T1000 (cell line): Measurements from ENCODE around the gene GLRA3.
A peak's percentile ranks its signal among the peaks of the same experiment; 100 is the strongest.
"Not testable (repeated sequence)": the region's sequence is repeated elsewhere in the genome, so short reads cannot be mapped to it uniquely, and the experiment has no call there.

ENCODE experiments used
- DNase-seq: peaks from one replicate; lab custom pipeline; 2025; ENCODE audit warnings: mixed read lengths; lab: John Stamatoyannopoulos, UW

The GLRA3 gene

DNA sequence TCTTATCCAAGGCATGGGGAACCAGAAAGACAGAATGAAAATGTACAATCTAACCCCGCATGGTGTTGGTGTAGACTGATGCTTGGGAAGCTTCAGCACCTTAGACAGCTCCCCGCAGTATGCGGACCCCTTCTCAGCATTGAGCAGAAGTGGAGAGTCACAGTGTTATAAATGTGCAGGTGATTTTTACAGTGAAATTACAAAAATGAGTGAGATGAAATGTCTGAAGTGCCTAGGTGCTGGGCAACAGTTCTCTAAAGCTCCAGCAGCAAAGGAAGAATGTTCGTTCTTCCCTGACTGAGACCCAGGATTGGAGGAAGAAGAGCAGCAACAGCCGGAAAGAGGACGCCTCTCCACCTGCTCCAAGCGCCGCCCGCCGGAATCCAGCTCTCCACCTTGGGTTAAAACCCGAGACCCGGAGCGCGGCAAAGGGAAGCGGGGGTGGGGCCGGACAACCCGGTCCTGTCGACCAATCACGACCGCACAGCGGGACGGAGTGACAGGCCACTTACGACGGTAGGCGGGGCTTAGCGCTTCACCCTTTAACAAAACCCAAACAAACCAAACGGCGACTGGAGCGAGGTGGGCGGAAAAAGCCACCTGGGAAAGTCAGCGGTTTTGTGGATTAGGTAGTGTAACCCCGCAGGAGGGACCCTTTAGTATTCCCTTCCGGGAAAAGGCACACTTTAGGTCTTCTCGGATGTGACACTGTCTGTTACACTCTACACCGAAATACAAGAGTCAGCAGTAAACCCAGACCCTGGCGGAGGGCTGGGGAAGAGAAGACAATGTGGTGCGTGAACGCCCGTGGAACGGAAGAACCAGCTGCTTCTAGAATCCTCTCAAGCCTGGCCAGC, at the start of gene GLRA3:
Gene GLRA3, minus strand, starts transcription at position 403 of the 857 bp plus-strand sequence. CDS start 436 bp downstream, outside the sequence.
- DNase-seq: peak; percentile 1

- no peak for DNase-seq
Observed at GRCh38 chr4:174874898-174875297, 45.9 kb upstream of the GLRA3 start.

- no peak for DNase-seq
Observed at GRCh38 chr4:174873931-174874330, 44.9 kb upstream of the GLRA3 start.

- not testable (repeated sequence) for DNase-seq
Observed at GRCh38 chr4:174873146-174873545, 44.1 kb upstream of the GLRA3 start.

- DNase-seq: no peak
Observed at GRCh38 chr4:174871407-174871806, 42.4 kb upstream of the GLRA3 start.

GRCh38 chr4:174870311-174870710, 41.3 kb upstream of the GLRA3 start:
- DNase-seq: no peak

DNA sequence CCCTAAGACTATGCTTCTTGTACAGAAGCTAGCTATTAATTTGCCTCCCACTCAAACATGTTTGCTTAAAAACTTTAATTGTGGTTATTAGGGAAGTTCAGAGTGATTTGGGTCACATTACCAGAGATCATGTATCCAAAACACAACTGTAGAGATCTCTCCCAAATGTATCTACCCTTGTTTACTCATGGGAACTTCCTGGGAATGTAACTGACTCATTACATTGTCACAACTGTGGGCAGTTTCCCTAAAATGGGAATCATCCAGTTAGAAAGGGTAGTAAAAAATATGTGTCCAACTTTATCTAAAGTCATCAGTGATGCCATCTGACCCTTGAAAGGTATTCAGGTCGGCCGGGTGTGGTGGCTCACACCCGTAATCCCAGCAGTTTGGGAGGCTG, 40.3 kb upstream of the GLRA3 start:
- no peak for DNase-seq

DNA sequence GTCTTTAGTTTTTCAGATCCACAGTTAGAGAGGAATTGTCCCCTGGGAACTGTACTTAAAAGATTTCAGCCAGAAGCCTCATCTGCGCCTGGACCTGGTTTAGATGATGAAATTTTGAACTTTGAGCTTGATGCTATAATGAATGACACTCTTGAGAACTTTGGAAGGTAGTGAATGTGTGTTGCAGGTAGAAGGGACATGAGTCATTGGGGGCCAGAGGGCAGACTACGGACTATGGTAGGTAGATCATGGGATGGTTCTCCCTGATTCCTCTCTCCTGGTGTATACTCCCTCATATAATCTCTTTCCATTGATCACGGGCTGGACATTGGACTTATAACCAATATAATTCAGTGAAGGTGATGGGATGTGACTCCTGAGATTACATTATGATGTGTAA, 38.9 kb upstream of the GLRA3 start:
- DNase-seq: no peak

DNA sequence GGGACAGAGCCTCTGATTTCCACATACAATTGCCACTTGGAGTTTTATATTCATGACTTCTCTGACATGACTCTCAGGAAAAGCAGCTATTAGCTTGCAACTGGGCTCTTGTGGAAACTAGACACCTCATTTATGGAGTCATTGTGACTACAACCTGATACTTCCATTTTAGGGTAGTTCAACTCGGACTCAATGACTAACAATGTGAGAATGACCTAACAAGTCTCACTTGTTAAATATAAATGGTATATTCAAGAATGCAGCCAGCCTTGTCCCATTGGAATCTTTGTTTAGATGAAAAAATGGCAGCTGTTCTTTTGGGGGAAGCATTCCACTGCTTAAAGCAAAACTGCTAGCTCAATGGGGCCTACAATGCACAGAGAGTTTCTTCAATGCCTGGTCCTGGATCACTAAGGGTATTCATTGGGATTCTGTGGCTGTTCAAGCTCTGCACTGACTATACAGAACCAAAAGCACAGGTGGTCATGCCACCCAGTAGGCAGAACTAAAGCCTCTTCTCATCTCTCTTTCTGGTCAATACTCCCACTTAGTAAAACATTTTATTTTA, 36.5 kb upstream of the GLRA3 start:
- DNase-seq: no peak

GRCh38 chr4:174864031-174864430, 35.0 kb upstream of the GLRA3 start:
- no peak for DNase-seq

DNA sequence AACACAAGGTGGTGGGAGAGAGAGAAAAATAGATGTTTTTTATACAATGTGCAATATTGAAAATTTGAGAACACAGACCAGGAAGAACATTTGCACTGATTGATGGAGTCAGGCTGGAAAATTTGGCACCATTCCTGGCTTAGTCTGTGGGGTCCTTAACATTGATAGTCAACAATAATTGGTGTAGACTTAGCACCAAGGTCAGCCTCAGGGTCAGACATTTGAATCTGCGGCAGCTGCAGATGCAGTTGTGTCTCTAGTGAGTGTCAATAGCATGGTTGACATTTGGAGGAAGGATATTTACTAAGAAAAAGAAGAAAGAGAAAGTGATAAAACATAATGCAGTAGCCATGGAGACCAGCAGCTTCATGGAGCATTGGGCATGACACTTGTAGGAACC, 31.5 kb upstream of the GLRA3 start:
- no peak for DNase-seq

GRCh38 chr4:174859904-174860303, 30.9 kb upstream of the GLRA3 start:
- no peak for DNase-seq

DNA sequence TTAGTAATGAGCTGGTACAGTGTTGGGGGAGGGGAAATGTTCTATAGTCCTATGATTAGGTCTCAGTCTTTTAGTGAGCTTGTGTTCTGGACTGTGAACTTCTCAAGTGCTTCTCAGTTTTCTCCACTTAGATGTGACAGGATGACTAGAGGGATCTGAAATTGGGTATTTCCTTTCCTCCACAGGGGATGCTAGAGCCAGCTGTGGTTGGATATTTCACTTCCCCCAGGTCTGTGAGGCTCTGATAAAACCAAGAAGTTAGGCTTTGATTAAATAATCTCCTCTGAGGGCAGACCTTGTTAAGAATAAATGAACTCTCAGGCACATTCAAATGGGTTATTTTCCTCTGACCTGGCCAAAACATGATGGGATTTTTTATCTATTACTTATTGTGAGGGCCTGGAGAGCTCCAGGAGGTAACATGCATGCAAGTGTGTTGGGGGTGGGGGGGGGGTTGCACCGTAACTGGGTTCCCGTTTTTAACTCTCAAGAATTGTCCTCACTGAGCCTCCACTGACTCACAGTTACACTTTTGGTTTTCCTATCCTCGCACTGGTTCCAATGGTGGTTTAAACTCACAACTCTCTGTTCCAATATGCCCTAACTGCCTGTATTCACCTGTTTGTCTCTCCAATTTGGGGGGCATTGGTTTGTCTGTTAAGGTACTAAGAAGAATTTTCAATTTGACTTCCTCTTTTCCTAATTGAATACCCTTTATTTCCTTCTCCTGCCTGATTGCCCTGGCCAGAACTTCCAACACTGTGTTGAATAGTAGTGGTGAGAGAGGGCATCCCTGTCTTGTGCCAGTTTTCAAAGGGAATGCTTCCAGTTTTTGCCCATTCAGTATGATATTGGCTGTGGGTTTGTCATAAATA, 28.1 kb upstream of the GLRA3 start:
- DNase-seq: no peak

DNA sequence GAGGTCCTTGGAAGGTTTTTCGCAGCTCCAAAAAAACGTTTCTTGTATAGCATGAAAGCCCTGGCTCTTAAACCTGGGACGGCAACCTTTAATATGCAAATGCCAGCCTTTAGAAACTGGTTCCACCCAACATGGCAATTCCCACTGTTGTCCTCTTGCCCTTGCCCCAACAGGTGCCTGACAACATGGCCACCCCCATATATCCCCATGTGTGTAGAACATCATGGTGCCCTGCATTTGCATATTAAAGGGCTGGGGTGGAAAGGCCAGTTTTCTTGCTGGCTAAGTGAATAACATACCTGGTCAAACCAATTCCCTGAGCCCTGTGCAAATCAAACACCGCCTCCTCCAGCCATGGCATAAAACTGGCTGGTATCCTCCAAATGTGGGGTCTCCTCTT, 26.0 kb upstream of the GLRA3 start:
- DNase-seq: no peak

DNA sequence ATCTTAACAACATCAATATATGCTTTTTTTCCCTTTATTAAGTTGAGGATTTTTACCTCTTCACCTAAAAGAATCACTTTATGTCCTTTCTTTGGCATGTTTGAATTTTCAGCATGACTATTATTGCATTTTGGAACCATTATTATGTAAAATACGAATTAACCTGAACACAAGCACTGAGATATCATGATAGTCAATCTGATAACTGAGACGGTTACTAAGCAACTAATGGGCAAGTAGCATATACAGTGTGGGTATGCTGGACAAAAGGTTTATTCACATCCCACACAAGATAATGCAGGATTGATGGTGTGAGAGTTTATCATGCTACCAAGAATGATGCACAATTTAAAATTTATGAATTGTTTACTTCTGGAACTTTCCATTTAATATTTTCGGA, 24.6 kb upstream of the GLRA3 start:
- no peak for DNase-seq

GRCh38 chr4:174848596-174848995, 19.5 kb upstream of the GLRA3 start:
- no peak for DNase-seq

GRCh38 chr4:174847801-174848427, 18.9 kb upstream of the GLRA3 start:
- DNase-seq: no peak

GRCh38 chr4:174835536-174835935, 6.5 kb upstream of the GLRA3 start:
- DNase-seq: no peak

DNA sequence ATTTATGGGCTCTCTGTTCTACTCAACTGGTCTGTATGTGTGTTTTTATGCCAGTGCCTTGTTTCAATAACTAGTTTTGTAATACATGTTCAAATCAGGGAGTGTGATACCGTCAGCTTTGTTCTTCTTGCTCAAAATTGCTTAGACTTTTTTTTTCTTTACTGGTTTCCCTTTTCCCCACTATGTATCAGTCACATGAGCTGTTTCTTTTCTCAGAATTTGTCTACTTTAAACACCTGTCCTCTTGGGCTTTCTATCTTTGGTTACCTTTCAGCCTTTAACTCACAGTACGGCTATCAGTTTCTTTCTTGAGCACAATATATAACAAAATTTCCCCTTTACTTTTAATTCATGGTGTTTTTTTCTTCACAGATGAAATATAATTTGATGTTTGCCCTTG, 5.4 kb upstream of the GLRA3 start:
- no peak for DNase-seq

DNA sequence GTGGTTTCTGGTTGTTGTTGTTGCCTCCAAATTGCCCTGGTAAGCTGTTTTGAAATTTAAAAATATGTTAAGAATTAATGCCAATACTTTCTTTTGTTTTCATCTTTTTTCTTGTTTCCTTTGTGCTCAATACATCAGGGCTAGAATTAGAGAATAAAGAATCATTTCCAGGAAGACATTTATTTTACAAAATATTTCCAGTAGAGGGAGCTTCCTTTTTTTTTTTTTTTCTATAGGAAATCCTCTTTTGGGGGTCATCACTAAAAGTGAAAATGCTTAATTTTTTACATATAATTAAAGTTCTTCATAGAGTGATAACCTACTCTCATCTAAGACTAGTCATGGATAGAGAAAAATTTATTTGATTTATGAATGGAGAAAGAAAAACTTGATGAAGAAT, 2.4 kb downstream of the GLRA3 start:
- no peak for DNase-seq

GRCh38 chr4:174815282-174815681, 13.8 kb downstream of the GLRA3 start:
- no peak for DNase-seq

DNA sequence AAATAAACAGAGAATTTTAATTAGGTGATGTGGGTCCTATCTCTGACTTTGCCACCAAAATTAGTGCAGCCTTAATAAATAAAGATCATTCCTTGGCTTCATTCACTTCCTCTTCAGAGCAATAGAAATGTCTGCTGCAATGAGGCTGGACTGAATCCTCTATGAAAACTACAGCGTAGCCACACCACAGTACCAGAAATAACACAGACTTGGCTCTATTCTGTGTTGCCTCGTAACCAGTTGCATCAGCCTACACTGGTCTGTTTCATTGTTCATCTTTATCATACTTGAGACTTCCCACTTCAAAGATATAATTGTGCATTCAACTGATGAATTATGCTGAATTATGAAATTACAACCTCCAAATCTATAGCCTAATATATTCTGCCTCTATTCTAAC, 15.8 kb downstream of the GLRA3 start:
- DNase-seq: no peak
